ENCODE measurements around the gene TNS4.

The TNS4 gene

DNA sequence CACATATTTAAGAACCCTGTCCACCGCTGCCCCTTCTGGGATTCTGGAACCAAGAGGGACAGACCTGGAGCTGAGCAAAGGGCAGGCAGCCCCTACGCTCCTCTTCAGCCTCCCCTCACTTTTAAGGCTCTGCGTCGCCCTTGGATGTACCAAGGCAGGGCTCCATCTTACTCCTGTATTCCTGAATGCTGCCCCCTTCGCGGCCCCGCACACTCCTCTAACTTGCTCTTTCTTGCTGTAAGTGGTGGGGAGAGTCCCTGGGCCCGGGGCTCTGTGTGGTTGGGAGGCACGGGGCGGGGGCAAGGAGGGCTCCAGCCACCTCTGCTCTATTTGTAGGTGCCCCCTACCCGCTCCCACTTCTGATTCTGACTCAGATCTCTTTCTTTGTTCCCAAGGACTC lies 1.2 kb downstream of the TNS4 start:
- no peak for DNase-seq (ENCODE audit: low spot score)
- in situ Hi-C loops (cut with MboI; ENCODE audit: low sequenced_read_pairs, unreplicated experiment): no loop called here
- TF ChIP-seq, protein P1, sequence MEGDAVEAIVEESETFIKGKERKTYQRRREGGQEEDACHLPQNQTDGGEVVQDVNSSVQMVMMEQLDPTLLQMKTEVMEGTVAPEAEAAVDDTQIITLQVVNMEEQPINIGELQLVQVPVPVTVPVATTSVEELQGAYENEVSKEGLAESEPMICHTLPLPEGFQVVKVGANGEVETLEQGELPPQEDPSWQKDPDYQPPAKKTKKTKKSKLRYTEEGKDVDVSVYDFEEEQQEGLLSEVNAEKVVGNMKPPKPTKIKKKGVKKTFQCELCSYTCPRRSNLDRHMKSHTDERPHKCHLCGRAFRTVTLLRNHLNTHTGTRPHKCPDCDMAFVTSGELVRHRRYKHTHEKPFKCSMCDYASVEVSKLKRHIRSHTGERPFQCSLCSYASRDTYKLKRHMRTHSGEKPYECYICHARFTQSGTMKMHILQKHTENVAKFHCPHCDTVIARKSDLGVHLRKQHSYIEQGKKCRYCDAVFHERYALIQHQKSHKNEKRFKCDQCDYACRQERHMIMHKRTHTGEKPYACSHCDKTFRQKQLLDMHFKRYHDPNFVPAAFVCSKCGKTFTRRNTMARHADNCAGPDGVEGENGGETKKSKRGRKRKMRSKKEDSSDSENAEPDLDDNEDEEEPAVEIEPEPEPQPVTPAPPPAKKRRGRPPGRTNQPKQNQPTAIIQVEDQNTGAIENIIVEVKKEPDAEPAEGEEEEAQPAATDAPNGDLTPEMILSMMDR (IDR thresholded peaks at IDR 0.05; ENCODE audit: borderline replicate concordance, control extremely low read depth, extremely low read depth, insufficient read depth, missing control alignments): no peak

DNA sequence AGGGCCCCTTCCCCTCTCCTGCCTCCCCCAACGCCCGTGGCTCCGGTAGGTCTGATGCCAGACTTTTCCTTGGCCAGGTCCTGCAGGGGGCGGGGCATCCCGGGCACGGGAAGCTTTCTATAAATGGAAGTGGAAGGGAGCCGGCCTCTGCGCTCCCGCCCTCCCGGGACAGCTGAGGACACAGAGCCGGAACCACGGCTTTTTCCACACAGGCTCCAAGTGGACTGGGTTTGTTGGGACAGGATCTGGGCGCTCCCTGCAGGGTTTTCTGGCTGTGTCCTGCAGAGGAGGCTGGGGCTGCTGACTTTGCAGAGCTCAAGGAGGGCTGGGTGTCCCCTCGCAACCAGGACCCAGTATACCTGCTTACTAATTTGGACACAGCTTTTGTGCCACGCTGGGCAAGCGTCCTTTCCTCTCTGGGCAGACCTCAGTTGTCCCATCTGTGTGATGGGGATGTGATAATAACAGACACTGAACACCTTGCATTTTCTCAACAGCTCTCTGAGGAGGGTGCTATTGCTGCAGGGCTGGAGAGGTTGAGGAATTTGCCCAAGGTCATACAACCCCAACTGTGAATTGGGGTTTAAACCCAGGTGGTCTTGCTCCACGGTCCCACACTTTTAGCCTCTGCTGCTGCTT lies 1.8 kb downstream of the TNS4 start:
- in situ Hi-C loops (cut with MboI; ENCODE audit: low sequenced_read_pairs, unreplicated experiment): no loop called here
- DNase-seq (ENCODE audit: low spot score): no peak
- TF ChIP-seq, protein P1 (IDR thresholded peaks at IDR 0.05; ENCODE audit: borderline replicate concordance, control extremely low read depth, extremely low read depth, insufficient read depth, missing control alignments): no peak

DNA sequence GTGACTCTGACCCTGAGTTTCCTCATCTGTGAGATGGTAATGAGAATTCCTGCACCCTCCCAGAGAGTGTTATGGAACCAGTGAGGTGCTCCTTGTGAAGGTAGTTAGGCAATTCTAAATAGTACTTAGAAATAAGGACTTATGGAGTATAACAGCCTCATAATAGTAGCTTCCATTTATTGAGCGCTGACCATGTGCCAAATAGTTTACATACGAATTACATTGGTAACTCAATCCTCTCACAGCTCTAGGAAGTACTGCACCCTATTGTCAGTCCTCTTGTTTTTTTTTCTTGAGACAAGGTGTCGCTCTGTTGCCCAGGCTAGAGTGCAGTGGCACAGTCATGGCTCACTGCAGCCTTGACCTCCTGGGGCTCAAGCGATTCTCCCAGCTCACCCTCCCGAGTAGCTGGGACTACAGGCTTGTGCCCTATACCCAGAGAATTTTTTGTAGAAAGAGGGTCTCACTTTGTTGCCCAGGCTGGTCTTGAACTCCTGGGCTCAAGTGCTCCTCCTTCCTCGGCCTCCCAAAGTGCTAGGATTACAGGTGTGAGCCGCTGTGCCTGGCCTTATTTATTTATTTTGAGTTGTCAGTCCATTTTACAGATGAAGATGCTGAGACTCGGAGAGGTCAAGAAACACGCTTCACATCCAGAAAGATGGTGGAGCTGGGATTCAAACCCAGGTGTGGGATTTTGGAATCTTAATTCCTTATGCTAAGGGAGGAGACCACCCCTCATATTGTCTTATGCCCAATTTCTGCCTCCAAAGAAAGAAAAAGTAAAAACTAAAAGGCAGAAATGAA lies 2.9 kb downstream of the TNS4 start:
- DNase-seq (ENCODE audit: low spot score): no peak
- in situ Hi-C loops (cut with MboI; ENCODE audit: low sequenced_read_pairs, unreplicated experiment): no loop called here
- TF ChIP-seq, protein P1 (IDR thresholded peaks at IDR 0.05; ENCODE audit: borderline replicate concordance, control extremely low read depth, extremely low read depth, insufficient read depth, missing control alignments): no peak

DNA sequence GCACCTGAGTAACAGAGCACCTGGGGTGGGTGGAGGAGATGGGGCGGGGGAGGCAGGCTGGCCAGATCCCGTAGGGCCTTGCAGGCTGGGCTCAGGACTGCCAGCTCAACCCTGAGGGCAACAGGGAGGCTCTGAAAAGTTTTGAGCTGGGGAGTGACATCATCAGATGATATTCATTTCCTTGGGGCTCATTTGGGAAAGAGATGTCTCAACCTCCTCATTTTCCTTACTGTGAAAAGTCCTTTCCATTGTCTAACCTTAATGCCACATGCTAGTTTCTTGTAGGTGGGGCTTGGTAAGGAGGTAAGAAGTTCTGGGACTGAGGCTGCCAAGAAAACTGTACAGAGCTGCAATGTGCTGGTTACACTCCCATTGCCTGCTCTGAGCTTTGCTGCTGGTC lies 3.7 kb downstream of the TNS4 start:
- in situ Hi-C loops (cut with MboI; ENCODE audit: low sequenced_read_pairs, unreplicated experiment): no loop called here
- no peak for DNase-seq (ENCODE audit: low spot score)
- TF ChIP-seq, protein P1 (IDR thresholded peaks at IDR 0.05; ENCODE audit: borderline replicate concordance, control extremely low read depth, extremely low read depth, insufficient read depth, missing control alignments): no peak

DNA sequence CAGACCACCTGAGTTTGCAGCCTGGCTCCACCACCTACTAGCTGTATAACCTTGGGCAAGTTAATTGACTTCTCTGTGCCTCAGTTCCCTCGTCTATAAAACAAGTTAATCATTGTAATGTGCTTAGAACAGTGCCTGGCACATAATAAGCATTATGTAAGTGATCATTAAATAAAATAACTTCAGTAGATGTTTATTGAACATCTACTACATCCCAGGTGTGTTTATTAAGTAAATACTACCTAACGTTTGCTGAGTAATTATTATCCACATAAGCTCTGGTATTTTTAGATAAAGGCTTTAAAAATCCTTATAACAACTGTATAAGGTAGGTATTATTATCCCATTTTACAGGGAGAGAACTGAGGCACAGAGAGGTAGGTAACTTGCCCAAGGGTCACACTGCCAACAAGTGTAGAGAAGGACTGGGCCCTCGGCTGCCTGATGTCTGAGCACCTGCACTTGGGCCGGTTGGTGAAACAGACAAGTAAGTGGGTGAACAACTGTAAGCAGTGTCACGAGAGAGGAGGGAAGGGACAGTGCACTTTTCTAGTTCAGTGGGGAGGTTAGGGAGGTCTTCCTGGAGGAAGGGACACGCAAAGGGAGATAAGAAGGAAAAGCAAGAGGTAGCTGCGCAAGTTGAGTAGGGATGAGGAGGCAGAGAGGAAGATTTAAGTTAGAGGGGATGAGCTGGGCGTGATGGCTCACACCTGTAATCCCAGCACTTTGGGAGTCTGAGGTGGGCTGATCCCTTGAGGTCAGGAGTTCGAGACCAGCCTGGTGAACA lies 4.6 kb downstream of the TNS4 start:
- no peak for DNase-seq (ENCODE audit: low spot score)
- TF ChIP-seq, protein P1 (IDR thresholded peaks at IDR 0.05; ENCODE audit: borderline replicate concordance, control extremely low read depth, extremely low read depth, insufficient read depth, missing control alignments): no peak
- in situ Hi-C loops (cut with MboI; ENCODE audit: low sequenced_read_pairs, unreplicated experiment): no loop called here

DNA sequence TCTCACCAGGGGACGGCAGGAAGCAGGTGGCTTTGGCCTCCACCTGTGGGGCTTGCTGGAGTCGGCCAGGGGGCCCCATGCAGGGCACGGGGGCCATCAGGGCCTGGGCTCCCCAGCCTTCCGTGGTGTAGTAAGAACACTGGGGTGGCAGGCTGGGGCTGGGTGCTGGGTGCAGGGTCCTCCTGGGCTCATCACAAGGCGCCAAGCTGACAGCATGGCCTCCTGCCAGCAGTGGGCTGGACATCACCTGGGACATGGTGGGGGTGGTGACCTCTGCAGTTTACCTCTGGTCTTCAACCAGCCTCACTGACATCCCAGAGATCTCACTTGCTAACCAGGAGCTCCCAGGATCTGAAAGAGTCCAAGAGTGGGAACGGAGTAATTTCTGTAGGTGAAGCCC lies 5.3 kb downstream of the TNS4 start:
- TF ChIP-seq, protein P1 (IDR thresholded peaks at IDR 0.05; ENCODE audit: borderline replicate concordance, control extremely low read depth, extremely low read depth, insufficient read depth, missing control alignments): no peak
- in situ Hi-C loops (cut with MboI; ENCODE audit: low sequenced_read_pairs, unreplicated experiment): no loop called here
- DNase-seq (ENCODE audit: low spot score): no peak
